ENCODE data around the gene NAGPA. TPM values are rescaled to one million over a fixed set of nuclear protein-coding genes. Genes with fewer than 3 reads are reported as not detected.

NAGPA gene
- total and polyA plus RNA-seq, 2 of the 13 experiments (the other 11 are each of a cell fraction or from before 2014, with no cell fraction given): 27.1 to 60.3 TPM

DNA sequence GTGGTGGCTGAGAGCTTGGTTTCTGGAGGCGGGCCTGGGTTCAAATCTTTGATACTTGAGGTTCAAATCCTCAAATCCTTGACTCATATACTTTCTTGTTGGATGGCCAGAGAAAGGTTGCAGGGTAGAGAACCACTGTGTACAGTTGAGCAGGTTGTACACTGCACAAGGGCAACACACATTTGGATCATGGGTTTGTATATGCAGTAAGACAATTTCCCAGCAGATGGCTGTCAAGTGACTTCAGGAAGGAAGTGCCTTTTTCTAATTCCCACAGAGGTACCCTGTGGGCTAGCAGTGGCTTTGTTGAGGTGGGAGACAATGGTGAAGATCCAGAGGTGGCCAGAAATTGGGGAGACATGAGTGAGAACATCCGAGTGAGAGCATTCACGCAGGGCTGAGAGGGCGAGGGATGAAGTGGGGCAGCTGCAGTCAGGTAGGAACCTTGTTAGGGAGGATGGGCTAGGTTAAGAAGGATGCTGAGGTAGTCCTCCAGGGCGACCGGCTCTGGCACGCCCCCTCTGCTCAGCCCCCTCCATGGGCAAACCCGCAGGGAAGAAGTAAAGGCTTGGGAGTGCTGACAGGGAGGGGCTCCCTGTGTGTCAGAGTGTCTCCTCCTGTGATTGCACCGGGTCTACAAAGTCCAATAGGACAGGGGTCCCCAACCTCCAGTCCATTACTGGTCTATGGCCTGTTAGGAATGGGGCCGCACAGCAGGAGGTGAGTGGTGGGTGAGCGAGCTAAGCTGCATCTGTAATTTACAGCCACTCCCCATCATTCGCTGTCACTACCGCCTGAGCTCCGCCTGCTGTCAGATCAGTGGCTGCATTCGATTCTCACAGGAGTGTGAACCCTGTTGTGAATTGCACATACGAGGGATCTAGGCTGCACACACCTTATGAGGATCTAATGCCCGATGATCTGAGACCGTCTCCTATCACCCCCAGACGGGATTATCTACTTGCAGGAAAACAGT is 29.3 kb upstream of the NAGPA start:
- CTCF ChIA-PET (ENCODE audit: low intra/inter-chr PET ratio, low total read pairs): no interaction called here
- TF ChIP-seq MED13 (CRISPR knock-in tag; IDR thresholded peaks at IDR 0.05): no peak
- TF ChIP-seq STAG1 (CRISPR knock-in tag; IDR thresholded peaks at IDR 0.05): peak; percentile 29
- TF ChIP-seq, protein P1, sequence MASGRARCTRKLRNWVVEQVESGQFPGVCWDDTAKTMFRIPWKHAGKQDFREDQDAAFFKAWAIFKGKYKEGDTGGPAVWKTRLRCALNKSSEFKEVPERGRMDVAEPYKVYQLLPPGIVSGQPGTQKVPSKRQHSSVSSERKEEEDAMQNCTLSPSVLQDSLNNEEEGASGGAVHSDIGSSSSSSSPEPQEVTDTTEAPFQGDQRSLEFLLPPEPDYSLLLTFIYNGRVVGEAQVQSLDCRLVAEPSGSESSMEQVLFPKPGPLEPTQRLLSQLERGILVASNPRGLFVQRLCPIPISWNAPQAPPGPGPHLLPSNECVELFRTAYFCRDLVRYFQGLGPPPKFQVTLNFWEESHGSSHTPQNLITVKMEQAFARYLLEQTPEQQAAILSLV (CRISPR knock-in tag; IDR thresholded peaks at IDR 0.05; ENCODE audit: borderline replicate concordance): no peak
- no peak for TF ChIP-seq DNMT3B (CRISPR knock-in tag; conservative IDR thresholded peaks at IDR 0.05)
- TF ChIP-seq ZFP1 (CRISPR knock-in tag; IDR thresholded peaks at IDR 0.05): no peak
- no peak for TF ChIP-seq RBAK (CRISPR knock-in tag; IDR thresholded peaks at IDR 0.05)
- no peak for TF ChIP-seq ZNF468 (CRISPR knock-in tag; IDR thresholded peaks at IDR 0.05)
- TF ChIP-seq ZNF329 (CRISPR knock-in tag; IDR thresholded peaks at IDR 0.05; ENCODE audit: low read depth): no peak
- TF ChIP-seq, protein P2, sequence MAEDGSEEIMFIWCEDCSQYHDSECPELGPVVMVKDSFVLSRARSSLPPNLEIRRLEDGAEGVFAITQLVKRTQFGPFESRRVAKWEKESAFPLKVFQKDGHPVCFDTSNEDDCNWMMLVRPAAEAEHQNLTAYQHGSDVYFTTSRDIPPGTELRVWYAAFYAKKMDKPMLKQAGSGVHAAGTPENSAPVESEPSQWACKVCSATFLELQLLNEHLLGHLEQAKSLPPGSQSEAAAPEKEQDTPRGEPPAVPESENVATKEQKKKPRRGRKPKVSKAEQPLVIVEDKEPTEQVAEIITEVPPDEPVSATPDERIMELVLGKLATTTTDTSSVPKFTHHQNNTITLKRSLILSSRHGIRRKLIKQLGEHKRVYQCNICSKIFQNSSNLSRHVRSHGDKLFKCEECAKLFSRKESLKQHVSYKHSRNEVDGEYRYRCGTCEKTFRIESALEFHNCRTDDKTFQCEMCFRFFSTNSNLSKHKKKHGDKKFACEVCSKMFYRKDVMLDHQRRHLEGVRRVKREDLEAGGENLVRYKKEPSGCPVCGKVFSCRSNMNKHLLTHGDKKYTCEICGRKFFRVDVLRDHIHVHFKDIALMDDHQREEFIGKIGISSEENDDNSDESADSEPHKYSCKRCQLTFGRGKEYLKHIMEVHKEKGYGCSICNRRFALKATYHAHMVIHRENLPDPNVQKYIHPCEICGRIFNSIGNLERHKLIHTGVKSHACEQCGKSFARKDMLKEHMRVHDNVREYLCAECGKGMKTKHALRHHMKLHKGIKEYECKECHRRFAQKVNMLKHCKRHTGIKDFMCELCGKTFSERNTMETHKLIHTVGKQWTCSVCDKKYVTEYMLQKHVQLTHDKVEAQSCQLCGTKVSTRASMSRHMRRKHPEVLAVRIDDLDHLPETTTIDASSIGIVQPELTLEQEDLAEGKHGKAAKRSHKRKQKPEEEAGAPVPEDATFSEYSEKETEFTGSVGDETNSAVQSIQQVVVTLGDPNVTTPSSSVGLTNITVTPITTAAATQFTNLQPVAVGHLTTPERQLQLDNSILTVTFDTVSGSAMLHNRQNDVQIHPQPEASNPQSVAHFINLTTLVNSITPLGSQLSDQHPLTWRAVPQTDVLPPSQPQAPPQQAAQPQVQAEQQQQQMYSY (CRISPR knock-in tag; IDR thresholded peaks at IDR 0.05): no peak
- TF ChIP-seq, protein P3, sequence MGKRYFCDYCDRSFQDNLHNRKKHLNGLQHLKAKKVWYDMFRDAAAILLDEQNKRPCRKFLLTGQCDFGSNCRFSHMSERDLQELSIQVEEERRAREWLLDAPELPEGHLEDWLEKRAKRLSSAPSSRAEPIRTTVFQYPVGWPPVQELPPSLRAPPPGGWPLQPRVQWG (CRISPR knock-in tag; IDR thresholded peaks at IDR 0.05; ENCODE audit: borderline replicate concordance, low read depth): no peak
- no peak for TF ChIP-seq ZBTB20 (CRISPR knock-in tag; IDR thresholded peaks at IDR 0.05; ENCODE audit: borderline replicate concordance, low read depth)
- no peak for TF ChIP-seq XRCC5 (optimal IDR thresholded peaks at IDR 0.05; ENCODE audit: low read length)
- TF ChIP-seq ZNF33B (CRISPR knock-in tag; IDR thresholded peaks at IDR 0.05): no peak
- TF ChIP-seq, protein P4, sequence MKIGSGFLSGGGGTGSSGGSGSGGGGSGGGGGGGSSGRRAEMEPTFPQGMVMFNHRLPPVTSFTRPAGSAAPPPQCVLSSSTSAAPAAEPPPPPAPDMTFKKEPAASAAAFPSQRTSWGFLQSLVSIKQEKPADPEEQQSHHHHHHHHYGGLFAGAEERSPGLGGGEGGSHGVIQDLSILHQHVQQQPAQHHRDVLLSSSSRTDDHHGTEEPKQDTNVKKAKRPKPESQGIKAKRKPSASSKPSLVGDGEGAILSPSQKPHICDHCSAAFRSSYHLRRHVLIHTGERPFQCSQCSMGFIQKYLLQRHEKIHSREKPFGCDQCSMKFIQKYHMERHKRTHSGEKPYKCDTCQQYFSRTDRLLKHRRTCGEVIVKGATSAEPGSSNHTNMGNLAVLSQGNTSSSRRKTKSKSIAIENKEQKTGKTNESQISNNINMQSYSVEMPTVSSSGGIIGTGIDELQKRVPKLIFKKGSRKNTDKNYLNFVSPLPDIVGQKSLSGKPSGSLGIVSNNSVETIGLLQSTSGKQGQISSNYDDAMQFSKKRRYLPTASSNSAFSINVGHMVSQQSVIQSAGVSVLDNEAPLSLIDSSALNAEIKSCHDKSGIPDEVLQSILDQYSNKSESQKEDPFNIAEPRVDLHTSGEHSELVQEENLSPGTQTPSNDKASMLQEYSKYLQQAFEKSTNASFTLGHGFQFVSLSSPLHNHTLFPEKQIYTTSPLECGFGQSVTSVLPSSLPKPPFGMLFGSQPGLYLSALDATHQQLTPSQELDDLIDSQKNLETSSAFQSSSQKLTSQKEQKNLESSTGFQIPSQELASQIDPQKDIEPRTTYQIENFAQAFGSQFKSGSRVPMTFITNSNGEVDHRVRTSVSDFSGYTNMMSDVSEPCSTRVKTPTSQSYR (CRISPR knock-in tag; IDR thresholded peaks at IDR 0.05; ENCODE audit: borderline replicate concordance): no peak
- no peak for TF ChIP-seq HOXA9 (CRISPR knock-in tag; IDR thresholded peaks at IDR 0.05; ENCODE audit: borderline replicate concordance)
- no peak for TF ChIP-seq FOXA3 (CRISPR knock-in tag; IDR thresholded peaks at IDR 0.05)
- TF ChIP-seq SMC3 (IDR thresholded peaks at IDR 0.05; ENCODE audit: low read length): peak; percentile 40; the same call in 1 of the 2 replicates

More for the DNA sequence above, 29.3 kb upstream of the NAGPA start:
- 36% methylated on average over 19 of the region's 19 CpGs for WGBS (ENCODE audit: low lambda C conversion rate)
- in situ Hi-C loops (cut with HindIII; ENCODE audit: extremely low pct_ligation_motif_present, low pct_unique_long_range_greater_than_20kb) (no loop called here), intact Hi-C loops (cut with micrococcal nuclease; ENCODE audit: unreplicated experiment) (no loop called here)
- Histone ChIP-seq H3K4me3 (replicated peaks in 1 of 3; ENCODE audit: insufficient read depth in 1 of 3, low read depth in 2 of 3, low read length in 3 of 3) (no peak overlapping the region), H4K20me1 (ENCODE audit: insufficient read depth, low read length) (no peaks in the 10 kb centered on the region), H3K36me3 (replicated peaks in 1 of 2; ENCODE audit: control insufficient read depth in 1 of 2, insufficient read depth in 2 of 2, low read length in 2 of 2) (no peaks in the 10 kb centered on the region), H3K9me3 (ENCODE audit: low read length) (no peaks in the 10 kb centered on the region), H3K27ac (ENCODE audit: extremely low read length, insufficient read depth, low read length) (no peak overlapping the region), H2AFZ (ENCODE audit: low read length) (no peak overlapping the region), H3K9ac (ENCODE audit: insufficient read depth, low read depth, low read length) (no peak overlapping the region), H3K4me1 (ENCODE audit: insufficient read depth, low read length) (peaks cover 21% of the 10 kb centered on the region), H3K27me3 (ENCODE audit: control insufficient read depth in 1 of 2, insufficient read depth in 2 of 2, low read length in 2 of 2) (peaks cover 0 to 21% of the 10 kb centered on the region in 2 experiments; a peak in 2 of 5 replicates), H3K4me2 (ENCODE audit: low read depth, low read length) (no peak overlapping the region), H3K79me2 (ENCODE audit: insufficient read depth, low read length) (no peaks in the 10 kb centered on the region)
- POLR2A ChIA-PET: no interaction called here
- no peak for ATAC-seq
- no TSS peak for BruUV-seq (replicated peaks)
- no peak for DNase-seq (ENCODE audit: low spot score)
- FAIRE-seq: no peak

Measured in HepG2 (cell line).